Natural killer cell (primary cell): ENCODE measurements around the gene ORC4. TPM values are rescaled to one million over a fixed set of nuclear protein-coding genes. Genes with fewer than 3 reads are reported as not detected.

Experiments
- ATAC-seq, 3 donors: fragments of 150-1000 bp in 2 of 3; fragments of 200-7000 bp in 1 of 3; cut with Tn5 transposase; 1 replicate in 1 of 3; 2 replicates in 2 of 3; pipeline ENCODE4 v1.10.0; 2021; ENCODE audit warnings: mild to moderate bottlenecking in 2 of 3, moderate library complexity in 2 of 3
- DNase-seq, 2 donors: peaks; one replicate each; pipeline versions ENCODE4 v3.0.0 to v3.0.0-alpha.2; 2013 to 2021; ENCODE audit warnings: mixed read lengths in 1 of 2
- H3K27ac ChIP-seq: one replicate; pipeline ENCODE4 v1.5.1; 2013; ENCODE audit warnings: mild to moderate bottlenecking, low read length
- H3K27me3 ChIP-seq: one replicate; pipeline ENCODE4 v1.6.1; 2013; ENCODE audit warnings: low read length; ENCODE audit not compliant: control insufficient read depth, insufficient read depth
- H3K36me3 ChIP-seq: one replicate; pipeline ENCODE4 v1.6.1; 2013; ENCODE audit warnings: low read length; ENCODE audit not compliant: control insufficient read depth, insufficient read depth
- H3K4me1 ChIP-seq: one replicate; pipeline ENCODE4 v1.6.1; 2013; ENCODE audit warnings: low read length; ENCODE audit not compliant: control insufficient read depth, insufficient read depth
- H3K4me3 ChIP-seq: one replicate; pipeline ENCODE4 v1.5.1; 2013; ENCODE audit warnings: low read length
- H3K9me3 ChIP-seq: one replicate; pipeline ENCODE4 v1.6.1; 2013; ENCODE audit warnings: low read length; ENCODE audit not compliant: control insufficient read depth, insufficient read depth
- H3K27ac Mint-ChIP-seq, 2 donors: one replicate each; pipeline ENCODE4 v1.8.0; 2022; ENCODE audit warnings: mild to moderate bottlenecking in 2 of 2, mixed read lengths in 2 of 2, moderate library complexity in 1 of 2
- H3K27me3 Mint-ChIP-seq, 2 donors: one replicate each; pipeline ENCODE4 v1.8.0; 2022; ENCODE audit warnings: low read depth in 2 of 2, mixed read lengths in 2 of 2
- H3K36me3 Mint-ChIP-seq: one replicate; pipeline ENCODE4 v1.8.0; 2022; ENCODE audit warnings: mixed read lengths
- H3K4me1 Mint-ChIP-seq, 2 donors: one replicate each; pipeline ENCODE4 v1.8.0; 2022; ENCODE audit warnings: mixed read lengths in 2 of 2
- H3K4me3 Mint-ChIP-seq: one replicate; pipeline ENCODE4 v1.8.0; 2022; ENCODE audit warnings: mild to moderate bottlenecking, moderate library complexity, mixed read lengths
- H3K9me3 Mint-ChIP-seq, 2 donors: one replicate each; pipeline ENCODE4 v1.8.0; 2022; ENCODE audit warnings: mixed read lengths in 2 of 2
- WGBS: methylation state at CpG from one replicate; pipeline ENCODE4 v1.1.7; 2013; ENCODE audit warnings: missing lambda C conversion rate; ENCODE audit not compliant: insufficient coverage; 5-methylcytosine and 5-hydroxymethylcytosine counted together
- intact Hi-C: fragments of 100-400 bp; cut with micrococcal nuclease; formaldehyde crosslinking; loops from one replicate; pipeline ENCODE4 v1.14.2; 2022
- total RNA-seq, 4 donors: library from RNA; stranded (reverse); fragments of 120-200 nt in 1 of 4; gene quantifications; one replicate each; pipeline versions ENCODE4 v1.2.3 to v1.2.4, GENCODE V29; 2013 to 2022
- TF ChIP-seq, protein P1 (sequence below): fragments of 200-600 bp; IDR thresholded peaks from one replicate; pipeline ENCODE4 v1.8.0; 2022; ENCODE audit warnings: antibody characterized with exemption

Gene ORC4
- total RNA-seq, 3 donors from 2014 or later (not counting 1 experiment from before 2014, with no cell fraction given) = 42.4 to 48.0 (median 45.8) TPM

DNA sequence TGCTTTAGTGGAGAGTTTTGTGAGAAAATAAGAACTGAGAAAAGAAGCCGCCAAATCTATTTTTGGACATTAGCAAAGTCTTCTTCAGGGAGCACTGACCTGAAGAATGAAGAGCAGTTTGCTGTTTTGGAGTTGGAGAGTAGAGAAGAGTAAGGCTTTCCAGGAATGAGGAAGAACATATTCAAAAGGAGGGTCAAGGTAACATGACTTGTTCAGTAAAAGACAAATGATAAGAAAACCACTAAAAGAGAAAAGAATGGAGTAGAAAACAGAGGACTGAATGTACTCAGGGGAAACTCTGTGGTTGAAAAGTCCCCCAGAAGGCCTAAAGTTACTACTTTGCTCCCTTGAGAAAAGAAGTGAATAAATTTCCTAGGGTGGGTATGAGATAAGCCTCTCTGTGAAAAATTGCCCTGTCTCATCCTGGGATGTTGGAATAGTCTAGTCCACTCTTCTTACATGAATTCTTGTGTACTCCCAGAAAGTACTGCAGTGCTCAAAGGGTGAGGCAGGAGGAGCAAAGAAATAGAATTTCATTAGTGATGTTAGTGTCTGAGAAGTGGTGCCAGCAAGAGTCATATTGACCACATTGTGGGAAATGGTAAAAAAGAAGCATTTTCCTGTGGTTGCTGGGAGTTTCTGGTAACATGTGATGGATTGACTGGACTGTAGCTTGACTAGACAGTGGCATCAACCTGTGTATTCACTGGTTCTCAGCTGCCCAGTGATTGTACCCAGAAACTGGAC, 28.1 kb upstream of the ORC4 start:
- H3K36me3 ChIP-seq = no peaks in the 10 kb centered on the region
- H3K9me3 ChIP-seq = no peaks in the 10 kb centered on the region
- WGBS = 74% methylated on average over 1 of the region's 1 CpG
- H3K27ac ChIP-seq = no peak overlapping the region
- no peaks in the 10 kb centered on the region for H3K4me1 ChIP-seq
- Mint-ChIP-seq H3K4me3 (no peak overlapping the region), H3K27ac (peak overlapping the region; percentile 1 to 66), H3K9me3 (peaks cover 0 to 2% of the 10 kb centered on the region in 2 donors), H3K27me3 (no peaks in the 10 kb centered on the region), H3K36me3 (no peaks in the 10 kb centered on the region), H3K4me1 (peaks cover 57 to 60% of the 10 kb centered on the region in 2 donors)
- no peaks in the 10 kb centered on the region for H3K27me3 ChIP-seq
- ATAC-seq (peak in 2 of 3 donors; percentile 34 to 68), DNase-seq (no peak)
- intact Hi-C loops = no loop called here
- TF ChIP-seq, protein P1, sequence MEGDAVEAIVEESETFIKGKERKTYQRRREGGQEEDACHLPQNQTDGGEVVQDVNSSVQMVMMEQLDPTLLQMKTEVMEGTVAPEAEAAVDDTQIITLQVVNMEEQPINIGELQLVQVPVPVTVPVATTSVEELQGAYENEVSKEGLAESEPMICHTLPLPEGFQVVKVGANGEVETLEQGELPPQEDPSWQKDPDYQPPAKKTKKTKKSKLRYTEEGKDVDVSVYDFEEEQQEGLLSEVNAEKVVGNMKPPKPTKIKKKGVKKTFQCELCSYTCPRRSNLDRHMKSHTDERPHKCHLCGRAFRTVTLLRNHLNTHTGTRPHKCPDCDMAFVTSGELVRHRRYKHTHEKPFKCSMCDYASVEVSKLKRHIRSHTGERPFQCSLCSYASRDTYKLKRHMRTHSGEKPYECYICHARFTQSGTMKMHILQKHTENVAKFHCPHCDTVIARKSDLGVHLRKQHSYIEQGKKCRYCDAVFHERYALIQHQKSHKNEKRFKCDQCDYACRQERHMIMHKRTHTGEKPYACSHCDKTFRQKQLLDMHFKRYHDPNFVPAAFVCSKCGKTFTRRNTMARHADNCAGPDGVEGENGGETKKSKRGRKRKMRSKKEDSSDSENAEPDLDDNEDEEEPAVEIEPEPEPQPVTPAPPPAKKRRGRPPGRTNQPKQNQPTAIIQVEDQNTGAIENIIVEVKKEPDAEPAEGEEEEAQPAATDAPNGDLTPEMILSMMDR = no peak
- H3K4me3 ChIP-seq = no peak overlapping the region

DNA sequence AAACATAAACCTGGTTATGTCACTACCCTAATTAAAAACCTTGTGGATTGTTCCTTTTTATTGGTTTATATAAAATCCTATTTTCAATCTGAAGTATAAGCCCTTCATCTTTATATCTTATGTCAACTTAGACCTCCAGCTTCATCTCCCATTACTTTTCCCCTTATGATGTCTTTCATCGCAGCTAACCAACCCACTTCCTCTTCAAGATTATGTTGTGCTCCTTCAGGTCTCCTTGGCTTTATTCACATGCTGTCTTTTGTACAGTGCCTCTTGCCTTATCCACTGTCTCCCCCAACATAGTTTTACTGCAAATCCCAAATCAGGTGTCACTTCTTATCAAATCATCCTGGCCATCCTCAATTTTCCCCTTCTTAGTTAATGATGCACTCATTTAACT, 26.3 kb upstream of the ORC4 start:
- H3K27ac Mint-ChIP-seq = peak overlapping the region in 1 of 2 donors; percentile 9
- no peaks in the 10 kb centered on the region for H3K36me3 ChIP-seq
- DNase-seq (peak in 1 of 2 donors; percentile 12), ATAC-seq (peak in 1 of 3 donors; percentile 26)
- WGBS = 22% methylated on average over 1 of the region's 1 CpG
- TF ChIP-seq, protein P1 = no peak
- no peaks in the 10 kb centered on the region for H3K36me3 Mint-ChIP-seq
- H3K27me3 Mint-ChIP-seq = no peaks in the 10 kb centered on the region
- no peaks in the 10 kb centered on the region for H3K4me1 ChIP-seq
- no peak overlapping the region for H3K27ac ChIP-seq
- H3K9me3 Mint-ChIP-seq = no peaks in the 10 kb centered on the region
- H3K9me3 ChIP-seq = no peaks in the 10 kb centered on the region
- H3K27me3 ChIP-seq = no peaks in the 10 kb centered on the region
- no peak overlapping the region for H3K4me3 ChIP-seq
- intact Hi-C loops = no loop called here
- peaks cover 43 to 49% of the 10 kb centered on the region in 2 donors for H3K4me1 Mint-ChIP-seq
- no peak overlapping the region for H3K4me3 Mint-ChIP-seq

DNA sequence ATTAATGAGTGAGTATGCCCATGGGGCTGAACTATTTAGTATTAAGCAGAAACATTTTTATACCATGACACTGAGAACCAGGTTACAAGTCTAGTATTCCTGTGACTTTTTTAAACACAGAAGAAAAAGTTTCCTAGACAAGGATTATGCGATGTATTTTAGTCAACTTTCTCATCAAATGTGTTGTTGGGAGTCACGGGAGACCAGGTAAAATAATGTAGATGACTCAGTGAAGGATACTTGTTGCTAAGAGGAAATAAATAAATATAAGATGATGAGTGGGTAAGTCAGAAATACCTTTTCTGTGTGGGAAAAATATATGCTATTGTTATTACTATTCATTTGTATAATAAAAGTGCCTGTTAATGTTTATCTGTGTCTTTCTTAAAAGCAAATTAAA, 23.8 kb upstream of the ORC4 start:
- peaks cover 29 to 35% of the 10 kb centered on the region in 2 donors for H3K4me1 Mint-ChIP-seq
- TF ChIP-seq, protein P1 = no peak
- H3K27ac Mint-ChIP-seq = no peak overlapping the region
- ATAC-seq = no peak
- WGBS = 83% methylated on average over 2 of the region's 2 CpGs
- no peaks in the 10 kb centered on the region for H3K36me3 Mint-ChIP-seq
- no peak overlapping the region for H3K4me3 ChIP-seq
- no peaks in the 10 kb centered on the region for H3K9me3 Mint-ChIP-seq
- H3K4me1 ChIP-seq = no peaks in the 10 kb centered on the region
- no peak overlapping the region for H3K4me3 Mint-ChIP-seq
- no peaks in the 10 kb centered on the region for H3K27me3 Mint-ChIP-seq
- no peak overlapping the region for H3K27ac ChIP-seq
- no peaks in the 10 kb centered on the region for H3K27me3 ChIP-seq
- H3K36me3 ChIP-seq = no peaks in the 10 kb centered on the region
- intact Hi-C loops = no loop called here
- no peaks in the 10 kb centered on the region for H3K9me3 ChIP-seq
- DNase-seq = no peak

DNA sequence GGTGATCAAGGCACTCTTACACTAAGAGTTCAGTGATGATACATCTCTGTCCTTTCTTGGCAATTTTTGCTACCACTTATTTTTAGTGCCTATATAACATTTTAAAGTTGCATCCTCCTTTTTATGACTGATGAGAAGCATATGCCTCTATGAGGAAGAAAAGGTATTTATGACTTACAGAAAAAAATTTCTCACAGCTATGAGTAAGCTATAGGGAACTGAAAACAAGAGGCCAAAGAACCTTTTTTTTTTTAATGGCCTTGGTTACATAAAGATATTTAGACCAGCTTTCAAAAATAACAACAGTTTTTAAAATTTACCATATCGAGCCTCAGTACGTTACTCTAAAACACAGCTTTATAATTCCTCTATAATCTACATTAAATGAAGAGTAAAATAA, 21.7 kb upstream of the ORC4 start:
- H3K27me3 ChIP-seq = no peaks in the 10 kb centered on the region
- H3K27me3 Mint-ChIP-seq = no peaks in the 10 kb centered on the region
- no peak overlapping the region for H3K27ac Mint-ChIP-seq
- intact Hi-C loops = no loop called here
- no peaks in the 10 kb centered on the region for H3K36me3 ChIP-seq
- peaks cover 16 to 17% of the 10 kb centered on the region in 2 donors for H3K4me1 Mint-ChIP-seq
- TF ChIP-seq, protein P1 = no peak
- H3K36me3 Mint-ChIP-seq = no peaks in the 10 kb centered on the region
- no peak overlapping the region for H3K4me3 Mint-ChIP-seq
- H3K27ac ChIP-seq = no peak overlapping the region
- no peaks in the 10 kb centered on the region for H3K9me3 ChIP-seq
- no peak for ATAC-seq
- no peaks in the 10 kb centered on the region for H3K9me3 Mint-ChIP-seq
- no CpG with 5 or more reads among the region's 2 CpGs for WGBS
- no peak overlapping the region for H3K4me3 ChIP-seq
- no peak for DNase-seq
- no peaks in the 10 kb centered on the region for H3K4me1 ChIP-seq
